OCI-M2 (cell line): Measurements from ENCODE around the gene GTPBP6.
"Not testable (repeated sequence)": the region's sequence is repeated elsewhere in the genome, so short reads cannot be mapped to it uniquely, and the experiment has no call there.

Experiments
- DNase-seq: peaks from one replicate; lab custom pipeline; 2025; ENCODE audit not compliant: unreplicated experiment; lab: John Stamatoyannopoulos, UW

GTPBP6 gene

DNA sequence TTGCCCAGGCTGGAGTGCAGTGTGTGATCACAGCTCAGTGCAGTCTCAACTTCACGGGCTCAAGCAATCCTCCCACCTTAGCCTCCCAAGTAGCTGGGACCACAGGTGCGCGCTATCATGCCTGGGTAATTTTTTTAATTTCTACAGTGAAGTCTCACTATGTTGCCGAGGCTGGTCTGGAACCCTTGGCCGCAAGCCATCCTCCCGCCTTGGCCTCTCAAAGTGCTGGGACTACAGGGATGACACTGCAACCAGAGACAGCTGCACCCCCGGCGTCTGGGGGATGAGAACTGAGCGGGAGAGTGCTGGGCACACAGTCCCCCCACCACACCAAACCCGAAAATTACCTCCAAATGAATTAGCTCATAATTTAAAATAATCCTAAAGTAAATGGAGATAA, 33.1 kb upstream of the GTPBP6 start:
- no peak for DNase-seq

DNA sequence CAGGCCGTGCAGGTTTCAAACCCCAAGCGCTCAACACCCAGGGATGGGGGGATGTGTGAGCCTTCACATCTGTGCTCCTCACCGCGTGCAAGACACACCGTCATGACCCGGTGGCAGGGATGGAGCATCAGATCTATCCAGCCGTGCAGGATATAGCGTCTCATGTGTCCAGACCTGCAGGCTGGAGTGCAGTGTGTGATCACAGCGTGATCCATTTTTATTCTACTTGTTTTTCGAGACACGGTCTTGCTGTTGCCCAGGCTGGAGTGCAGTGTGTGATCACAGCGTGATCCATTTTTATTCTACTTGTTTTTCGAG, 32.7 kb upstream of the GTPBP6 start:
- not testable (repeated sequence) for DNase-seq

DNA sequence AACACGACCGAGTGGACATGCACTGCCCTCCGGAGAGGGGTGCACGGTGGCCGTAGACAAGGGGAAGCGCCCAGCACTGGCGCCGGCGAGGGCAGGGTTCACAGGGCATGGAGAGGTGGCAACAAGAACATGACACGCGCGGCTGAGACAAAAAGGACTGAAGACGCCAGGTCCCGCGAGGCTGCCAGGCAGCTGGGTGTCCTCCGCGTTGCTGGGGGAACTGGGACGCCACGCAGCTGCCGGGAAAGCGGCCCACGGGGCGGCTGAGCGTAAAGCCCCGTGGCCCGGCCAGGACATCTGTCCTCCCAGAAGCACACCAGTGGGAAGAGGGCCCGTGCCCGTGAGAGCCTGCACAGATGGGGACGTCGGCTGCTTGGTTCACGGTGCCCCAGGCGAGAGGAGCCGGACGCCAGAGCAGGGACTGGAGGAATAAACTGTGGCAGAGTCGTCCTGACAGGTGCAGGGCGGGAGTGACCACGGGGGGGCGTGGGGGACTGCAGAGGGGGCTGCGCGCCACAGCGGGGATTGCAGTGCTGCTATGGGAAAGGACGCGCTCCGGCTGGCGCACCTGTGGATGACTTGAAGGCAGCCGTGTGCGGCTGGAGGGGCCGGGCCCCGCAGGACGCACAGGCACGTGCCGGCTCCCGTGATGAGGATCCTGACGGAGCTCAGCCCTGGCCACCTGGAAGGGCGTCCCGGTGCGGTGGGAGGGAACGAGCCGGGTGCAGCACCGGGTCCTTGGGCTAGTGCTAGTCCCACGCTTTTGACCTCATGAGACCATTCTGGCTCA, 32.1 kb upstream of the GTPBP6 start:
- DNase-seq: no peak

DNA sequence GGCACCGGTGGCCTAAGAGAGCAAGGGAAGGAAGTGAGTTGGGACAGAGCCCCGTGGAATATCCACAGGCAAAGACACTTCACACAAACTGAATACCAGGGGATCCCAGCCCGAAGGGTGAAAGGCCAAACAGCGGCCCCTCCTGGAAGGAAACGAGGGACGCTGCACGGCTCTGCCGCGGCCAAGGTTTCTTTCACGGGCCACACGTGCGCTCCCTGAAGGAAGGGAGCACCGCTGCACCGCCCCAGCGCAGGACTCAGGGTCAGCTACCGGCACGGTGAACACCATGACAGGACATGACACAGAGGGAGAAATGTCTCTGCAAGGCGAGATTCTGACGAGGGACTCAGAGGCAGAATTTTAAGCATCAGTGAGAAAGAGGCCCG, 31.5 kb upstream of the GTPBP6 start:
- no peak for DNase-seq

DNA sequence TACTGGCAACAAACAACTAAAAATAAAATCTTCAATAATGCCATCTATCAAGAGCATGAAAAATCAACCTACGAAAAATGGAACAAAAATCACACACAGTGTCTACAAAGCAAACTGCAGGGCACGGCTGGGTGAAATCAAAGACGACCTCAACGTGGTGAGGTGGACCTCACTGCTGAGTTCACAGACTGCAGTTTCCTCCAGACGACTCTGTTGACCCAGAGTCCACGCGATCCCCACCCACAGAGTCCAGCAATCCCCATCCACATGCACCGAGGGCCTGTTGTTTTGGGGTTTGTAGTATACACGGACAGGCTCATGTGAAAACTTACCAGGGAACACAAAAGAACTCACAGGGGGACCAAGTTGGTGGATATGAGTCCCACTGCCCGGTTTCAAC, 31.1 kb upstream of the GTPBP6 start:
- no peak for DNase-seq

DNA sequence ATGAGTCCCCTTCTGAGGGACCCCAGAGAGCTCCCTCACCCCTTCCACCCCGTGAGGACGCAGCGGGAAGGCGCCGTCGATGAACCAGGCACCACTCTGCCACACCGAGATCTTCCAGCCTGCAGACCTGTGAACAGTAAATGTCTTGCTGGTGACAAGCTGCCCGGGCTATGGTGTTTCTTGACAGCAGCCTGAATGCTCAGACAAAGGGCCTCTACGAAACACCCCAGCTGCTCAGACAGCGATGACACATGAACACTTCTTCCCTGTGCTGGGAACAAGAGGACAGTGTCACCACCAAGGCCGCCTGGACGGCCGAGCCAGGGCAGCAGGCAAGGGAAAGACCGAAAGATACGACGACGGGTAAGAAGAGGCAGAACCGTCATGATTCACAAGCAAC, 30.6 kb upstream of the GTPBP6 start:
- no peak for DNase-seq

DNA sequence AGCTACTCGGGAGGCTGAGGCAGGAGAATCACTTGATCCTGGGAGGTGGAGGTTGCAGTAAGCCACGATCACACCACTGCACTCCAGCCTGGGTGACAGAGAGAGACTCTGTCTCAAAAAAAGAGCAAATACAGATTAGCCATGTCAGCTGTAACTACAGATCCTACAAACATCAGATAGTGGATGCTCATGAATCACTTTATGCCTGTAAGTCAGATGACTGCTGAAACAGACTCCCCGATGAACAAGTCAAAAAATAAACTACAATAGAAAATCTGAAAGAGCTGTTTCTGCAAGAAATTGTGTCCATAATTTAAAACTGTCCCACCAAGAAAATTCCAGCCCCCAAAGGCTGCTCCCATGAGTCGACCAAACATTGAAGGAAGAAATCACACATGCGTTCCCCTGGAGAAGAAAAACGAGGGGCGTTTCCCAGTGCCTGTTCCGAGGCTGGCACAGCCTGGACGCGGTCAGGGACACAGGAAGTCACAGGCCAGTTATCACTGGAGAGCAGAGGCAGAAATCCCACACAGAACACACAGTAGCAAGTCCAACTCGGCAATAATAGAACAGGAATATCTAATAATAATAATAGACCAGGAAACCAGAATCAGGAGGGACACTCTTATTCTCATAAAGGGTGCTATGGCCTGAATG, 30.0 kb upstream of the GTPBP6 start:
- no peak for DNase-seq

DNA sequence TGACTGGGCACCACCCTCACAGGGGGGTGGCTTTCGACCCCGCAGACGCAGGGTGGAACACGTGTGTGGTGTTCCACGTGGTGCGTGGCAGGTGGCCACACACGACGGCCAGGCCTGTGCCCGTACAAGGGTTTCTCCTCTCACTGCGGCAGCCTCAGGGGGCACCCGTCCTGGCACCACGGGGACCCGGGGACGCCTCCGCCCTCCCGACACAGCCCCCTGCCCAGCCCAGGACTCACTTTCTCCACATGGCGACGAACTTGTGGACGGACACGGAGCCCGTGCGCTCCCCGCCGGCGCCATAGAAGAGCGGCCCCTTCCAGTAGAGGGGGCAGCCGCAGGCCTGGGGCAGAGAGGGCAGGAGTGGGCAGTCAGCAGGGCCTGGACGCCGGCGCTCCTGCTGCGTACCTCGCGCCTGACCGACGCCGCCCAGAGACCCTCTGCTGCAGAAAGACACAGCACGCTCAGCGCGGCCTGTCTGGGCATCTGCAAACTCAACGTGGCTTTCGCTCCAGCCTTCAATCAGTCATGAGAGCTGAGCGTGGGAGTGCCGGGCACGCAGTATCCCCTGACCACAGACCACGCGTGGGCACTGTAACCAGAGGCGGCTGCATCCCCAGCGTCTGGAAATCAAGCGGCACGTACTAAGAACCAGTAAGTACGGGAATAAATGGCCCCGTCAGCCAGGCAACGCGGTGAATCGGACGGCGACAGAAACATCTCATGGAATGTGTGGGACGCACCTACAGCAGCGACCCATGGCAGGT, 28.9 kb upstream of the GTPBP6 start:
- DNase-seq: no peak

DNA sequence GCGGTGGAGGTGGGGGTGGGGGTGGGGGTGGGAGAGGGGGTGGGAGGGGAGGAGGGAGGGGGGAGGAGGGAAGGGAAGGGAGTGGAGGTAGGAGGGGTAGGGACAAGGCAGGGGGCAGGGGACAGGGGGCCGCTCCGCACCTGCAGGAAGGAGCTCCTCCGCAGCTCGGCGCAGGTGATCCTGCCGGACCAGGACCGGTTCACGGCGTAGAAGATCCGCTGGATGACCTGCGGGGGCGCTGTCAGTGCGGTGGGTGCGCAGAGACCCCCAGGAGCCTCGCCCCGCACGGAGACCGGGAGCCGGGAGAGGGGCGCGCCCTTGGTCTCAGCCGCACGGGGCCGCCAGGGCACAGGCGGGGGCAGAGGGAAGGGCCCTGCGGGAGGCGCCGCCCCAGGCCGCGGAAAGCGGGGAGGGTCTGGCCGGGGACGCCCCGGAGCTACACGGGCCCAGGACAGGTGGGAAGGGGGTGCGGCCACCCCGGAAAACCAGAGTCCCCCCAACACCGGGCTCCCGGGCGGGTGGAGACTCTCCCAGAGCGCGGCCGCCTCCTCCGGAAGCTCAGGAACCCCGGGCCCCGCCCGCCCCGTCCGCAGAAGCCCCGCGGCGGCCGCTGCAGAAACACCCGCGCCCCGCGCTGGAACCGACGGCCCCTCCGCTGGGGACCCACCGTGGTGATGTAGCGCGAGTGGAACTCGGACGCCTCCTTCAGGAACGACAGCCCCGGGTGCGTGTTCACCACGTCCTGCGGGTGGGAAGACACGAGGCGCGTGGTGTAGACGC, 27.6 kb upstream of the GTPBP6 start:
- no peak for DNase-seq

DNA sequence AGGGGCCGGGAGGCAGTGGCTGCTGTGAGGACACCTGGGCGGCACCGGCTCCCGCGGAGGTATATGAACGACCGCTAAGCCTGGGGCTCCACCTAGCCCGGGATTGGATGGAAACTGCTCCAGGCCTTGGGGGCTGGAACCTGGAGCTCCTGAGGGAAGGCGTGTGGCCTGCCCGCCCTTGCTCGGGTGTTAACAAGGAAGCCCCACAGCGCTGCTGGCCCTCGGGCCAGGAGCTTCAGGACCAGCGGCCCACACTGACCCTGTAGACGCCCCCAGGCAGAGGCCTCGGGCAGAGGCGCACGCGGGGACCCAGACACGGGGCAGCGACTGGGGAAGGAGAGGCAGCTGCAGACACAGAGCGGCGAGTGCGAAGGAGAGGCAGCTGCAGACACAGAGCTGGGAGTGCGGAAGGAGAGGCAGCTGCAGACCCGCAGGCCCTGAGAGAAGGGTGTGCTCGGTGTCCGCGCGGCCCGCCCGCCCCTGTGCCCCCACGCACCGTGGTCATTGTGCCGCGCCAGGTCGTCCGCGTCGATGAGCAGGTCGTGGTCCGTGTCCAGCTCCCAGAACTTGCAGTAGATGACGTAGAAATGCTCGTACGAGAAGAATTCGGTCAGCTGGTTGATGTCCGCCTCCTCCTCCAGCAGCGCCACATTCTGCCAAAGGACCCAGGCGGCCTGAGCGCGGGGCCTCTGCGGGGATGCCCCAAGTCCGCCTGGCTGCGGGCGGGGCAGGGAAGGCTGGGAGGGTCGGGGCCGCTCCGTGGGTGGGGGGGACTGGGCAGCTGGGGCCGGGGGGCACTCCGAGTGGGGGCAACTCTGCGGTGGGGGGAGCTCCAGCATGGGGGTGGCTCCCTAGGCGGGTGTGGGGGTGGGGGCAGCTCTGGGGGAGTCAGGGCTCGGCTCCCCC, 26.7 kb upstream of the GTPBP6 start:
- DNase-seq: no peak

DNA sequence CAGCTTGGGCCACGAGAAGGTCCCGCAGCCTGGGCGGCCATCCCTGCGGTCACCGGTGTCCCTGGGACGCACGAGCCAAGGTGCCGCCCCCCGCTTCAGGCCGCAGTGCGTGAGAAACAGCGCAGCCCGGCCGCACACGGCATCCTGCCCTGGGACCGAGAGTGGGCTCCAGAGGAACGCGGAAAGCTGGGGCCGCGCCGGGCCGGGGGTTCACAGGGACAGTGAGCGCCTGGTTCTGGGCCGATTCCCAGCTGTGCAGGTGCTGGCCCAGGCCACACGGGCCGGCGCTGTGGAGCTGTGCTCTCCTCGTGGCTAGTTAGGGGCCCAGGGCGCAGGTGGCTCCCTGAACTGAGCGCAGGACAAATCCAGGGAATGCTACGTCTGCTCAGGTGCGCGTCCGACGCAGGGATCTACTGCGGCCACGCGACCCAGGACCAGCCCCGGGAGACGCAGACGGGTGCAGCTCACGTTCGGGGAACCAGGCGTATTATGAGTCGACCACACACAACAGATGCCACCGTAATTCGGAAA, 25.8 kb upstream of the GTPBP6 start:
- DNase-seq: no peak

DNA sequence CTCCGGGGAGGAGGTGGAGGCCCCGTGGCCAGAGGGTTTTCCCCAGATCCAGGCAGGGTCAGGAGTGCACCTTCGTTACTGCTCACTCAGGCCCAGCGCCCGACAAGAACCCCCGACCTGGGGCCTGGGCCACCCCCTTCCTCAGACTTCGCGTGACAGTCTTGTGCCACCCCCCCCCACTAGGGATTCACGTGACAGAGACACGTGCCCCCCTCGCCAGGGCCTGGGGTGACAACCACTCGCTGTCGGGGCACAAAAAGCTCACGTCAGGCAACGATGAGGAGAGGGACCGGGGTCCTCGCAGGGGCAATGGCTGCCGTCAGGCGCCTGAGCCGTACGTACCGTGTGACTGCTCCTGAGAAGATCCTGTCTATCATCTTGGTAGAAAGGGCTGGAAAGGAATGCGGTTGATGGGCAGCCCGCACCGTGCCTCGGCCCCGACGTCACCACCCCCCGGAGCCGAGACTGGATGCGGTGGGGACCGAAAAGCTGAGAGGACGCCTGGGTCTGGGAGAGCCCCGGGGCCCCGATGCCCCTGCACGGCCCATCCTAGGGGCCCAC, 23.0 kb upstream of the GTPBP6 start:
- no peak for DNase-seq

DNA sequence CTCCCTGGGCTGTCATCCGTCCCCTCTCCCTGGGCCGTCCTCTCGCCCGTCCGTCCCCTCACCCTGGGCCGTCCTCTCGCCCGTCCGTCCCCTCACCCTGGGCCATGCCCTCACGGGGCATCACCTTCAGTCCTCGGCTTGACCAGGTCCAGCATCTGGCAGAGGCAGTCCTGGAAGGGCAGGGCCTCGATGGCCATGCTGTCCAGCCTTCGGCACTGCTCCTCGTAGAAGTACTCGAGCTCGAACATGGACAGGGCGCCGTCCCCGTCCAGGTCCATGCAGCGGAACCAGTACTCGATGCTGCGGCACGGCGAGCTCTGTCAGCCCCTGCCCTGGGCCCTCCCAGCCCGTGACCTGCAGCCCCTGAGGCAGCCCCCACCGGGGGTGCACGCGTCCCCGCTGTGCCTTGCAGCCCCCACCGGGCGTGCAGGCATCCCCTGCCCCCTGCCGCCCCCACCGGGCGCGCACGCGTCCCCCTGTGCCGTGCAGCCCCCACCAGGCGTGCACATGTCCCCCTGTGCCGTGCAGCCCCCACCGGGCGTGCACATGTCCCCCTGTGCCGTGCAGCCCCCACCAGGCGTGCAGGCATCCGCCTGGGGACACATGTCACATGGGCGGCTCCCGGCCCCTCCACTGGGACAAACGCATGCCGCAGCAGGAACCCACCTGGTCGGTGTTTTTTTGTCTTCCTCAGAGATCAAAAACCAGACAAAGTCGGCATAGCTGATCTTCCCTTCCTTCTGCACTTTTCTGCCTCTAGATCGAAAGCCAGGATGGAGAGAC, 22.2 kb upstream of the GTPBP6 start:
- no peak for DNase-seq

DNA sequence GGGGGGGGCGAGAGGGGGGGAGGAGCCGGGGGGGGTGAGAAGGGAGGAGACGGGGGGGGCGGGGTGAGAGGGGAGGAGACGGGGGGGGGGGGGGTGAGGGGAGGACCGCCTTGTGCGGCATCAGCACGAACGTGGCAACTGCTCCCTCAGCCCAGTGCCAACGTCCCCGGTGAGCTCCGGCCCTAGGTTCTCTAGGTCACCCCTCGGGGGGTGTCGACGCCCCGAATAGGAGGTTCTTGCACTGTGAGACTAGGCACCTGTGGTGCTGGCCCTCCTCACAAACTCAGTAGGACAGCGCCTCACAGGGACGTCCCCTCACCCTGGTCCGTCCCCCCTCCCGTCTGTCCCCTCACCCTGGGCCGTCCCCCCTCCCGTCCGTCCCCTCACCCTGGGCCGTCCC, 21.5 kb upstream of the GTPBP6 start:
- no peak for DNase-seq

DNA sequence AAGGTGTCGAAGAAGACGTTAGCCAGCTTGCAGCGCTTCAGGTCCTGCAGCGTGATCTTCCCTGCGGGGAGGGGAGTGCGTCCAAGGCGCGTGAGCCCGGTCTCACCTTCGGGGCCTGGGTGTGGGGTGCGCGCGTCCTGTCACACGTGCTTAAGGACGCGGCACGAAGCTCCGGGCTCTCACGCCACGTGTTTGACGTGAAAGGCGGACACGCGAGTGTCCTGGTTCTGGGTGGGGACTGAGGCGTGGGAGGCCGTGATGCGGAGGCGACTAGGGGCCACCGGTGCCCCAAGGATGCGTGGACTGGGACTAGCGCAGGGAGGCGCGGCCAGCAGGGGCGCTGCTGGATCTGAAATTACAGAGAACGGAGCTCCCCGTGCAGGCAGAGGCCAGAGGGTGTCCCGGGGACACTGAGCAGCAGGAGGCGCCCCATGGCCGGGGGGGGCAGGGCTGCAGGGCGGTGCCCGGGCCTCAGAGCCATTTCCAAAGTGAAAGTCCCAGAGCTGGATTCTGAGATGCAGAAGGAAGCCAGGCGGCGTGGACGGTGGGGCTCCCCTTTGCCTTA, 20.3 kb upstream of the GTPBP6 start:
- DNase-seq: no peak

DNA sequence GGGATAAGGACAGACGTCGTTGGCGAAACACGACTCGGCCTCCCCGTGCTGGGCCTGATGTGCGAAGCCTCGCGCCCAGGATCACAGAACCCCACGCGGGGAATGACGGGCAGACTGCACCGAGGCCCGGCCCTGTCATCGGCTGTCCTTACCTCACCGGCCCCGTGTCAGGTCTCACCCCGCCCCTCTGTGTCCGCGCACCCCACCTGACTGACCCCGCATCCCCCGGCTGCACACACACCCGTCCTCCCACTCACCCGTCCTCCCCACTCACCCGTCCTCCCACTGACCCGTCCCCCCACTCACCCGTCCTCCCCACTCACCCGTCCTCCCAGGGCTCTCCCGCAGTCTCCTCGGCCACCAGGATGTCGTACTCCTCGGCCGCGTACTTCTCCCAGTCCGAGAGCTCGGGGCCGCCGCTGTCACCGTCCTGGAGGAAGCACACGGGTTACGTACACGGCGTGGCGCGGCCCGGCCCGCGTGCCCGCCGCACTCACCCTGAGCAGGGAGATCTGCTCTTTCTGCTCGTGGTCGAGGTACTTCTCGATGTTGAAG, 19.8 kb upstream of the GTPBP6 start:
- DNase-seq: no peak

DNA sequence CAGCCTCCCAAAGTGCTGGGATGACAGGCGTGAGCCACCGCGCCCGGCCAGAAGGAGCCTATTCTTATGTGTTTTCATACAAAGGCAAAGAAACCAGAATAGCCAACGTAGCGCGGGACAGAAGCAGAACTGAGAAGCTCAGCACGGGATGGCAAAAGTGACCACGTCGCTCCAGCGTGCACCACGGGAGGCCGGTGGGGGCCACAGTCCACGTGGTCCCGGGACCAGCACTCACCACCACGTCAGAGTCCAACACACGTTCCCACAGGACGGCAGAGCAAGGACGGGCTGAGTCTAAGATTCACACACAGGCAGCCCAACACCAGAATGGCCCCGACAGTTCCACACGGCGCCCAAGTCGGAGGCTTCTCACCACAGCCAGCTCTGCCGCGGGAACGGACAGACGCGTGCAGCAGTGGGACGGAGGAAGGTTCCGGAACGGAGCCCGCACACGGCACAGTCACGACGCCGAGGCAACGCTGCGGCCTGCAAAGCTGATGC, 18.8 kb upstream of the GTPBP6 start:
- DNase-seq: no peak

DNA sequence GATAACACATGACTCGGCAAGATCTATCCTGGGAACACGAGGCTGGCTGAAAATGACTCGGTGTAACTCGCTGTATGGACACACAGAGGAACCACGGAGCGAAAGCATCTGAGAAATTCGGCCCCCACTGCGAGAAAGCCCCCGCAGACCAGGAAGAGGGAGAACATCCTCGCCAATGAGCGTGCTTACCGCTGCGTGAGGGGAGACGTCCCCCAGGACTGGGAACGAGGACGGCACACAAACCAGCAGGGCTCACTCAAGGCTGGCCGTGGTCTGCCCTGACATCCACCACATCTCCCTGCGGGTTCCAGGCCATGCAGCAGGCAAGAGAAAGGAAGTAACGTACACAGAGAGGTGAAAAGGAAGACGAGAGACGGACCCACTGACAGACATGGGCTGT, 17.6 kb upstream of the GTPBP6 start:
- DNase-seq: no peak
